Measurements from ENCODE around the gene KRI1. TPM values are rescaled to one million over a fixed set of nuclear protein-coding genes. Genes with fewer than 3 reads are reported as not detected.

KRI1 gene
- total and polyA plus RNA-seq, 4 donors, result 4.6 to 14.1 (median 7.0) TPM

- TF ChIP-seq ZBTB33 (IDR thresholded peaks at IDR 0.05), result no peak
- TF ChIP-seq JUND (IDR thresholded peaks at IDR 0.05), result no peak
- no peak for TF ChIP-seq RAD21 (IDR thresholded peaks at IDR 0.05)
- no peak for TF ChIP-seq RXRA (IDR thresholded peaks at IDR 0.05)
These were observed 40.2 kb downstream of the KRI1 start (continued) for GRCh38 chr19:10525636-10526035.

GRCh38 chr19:10523135-10523636 lies 42.6 kb downstream of the KRI1 start:
- no peak overlapping the region for H3K4me3 ChIP-seq (ENCODE audit: low read depth in 1 of 3, low read length in 3 of 3)
- H3K9ac ChIP-seq (ENCODE audit: low read depth in 1 of 2, low read length in 2 of 2), result no peak overlapping the region
- no peaks in the 10 kb centered on the region for H3K36me3 ChIP-seq (ENCODE audit: control insufficient read depth in 4 of 4, insufficient read depth in 3 of 4, low read depth in 1 of 4, low read length in 3 of 4)
- no peaks in the 10 kb centered on the region for H3K9me3 ChIP-seq (ENCODE audit: control insufficient read depth in 4 of 4, low read length in 3 of 4)
- WGBS, result 80% methylated on average over 3 of the region's 3 CpGs
- peaks cover 0 to 6% (median 1%) of the 10 kb centered on the region in 4 donors for H3K27me3 ChIP-seq (ENCODE audit: control insufficient read depth in 4 of 4, insufficient read depth in 4 of 4, low read length in 3 of 4)
- no peak overlapping the region for H3K27ac ChIP-seq (ENCODE audit: low read depth in 1 of 2, low read length in 2 of 2)
- TF ChIP-seq JUND (IDR thresholded peaks at IDR 0.05) (no peak), REST (IDR thresholded peaks at IDR 0.05) (no peak), MAX (IDR thresholded peaks at IDR 0.05) (no peak), TAF1 (conservative IDR thresholded peaks at IDR 0.05) (no peak), FOXA1 (IDR thresholded peaks at IDR 0.05) (no peak), EGR1 (IDR thresholded peaks at IDR 0.05; ENCODE audit: low read depth in 2 of 2) (no peak), RAD21 (IDR thresholded peaks at IDR 0.05) (no peak), ATF3 (IDR thresholded peaks at IDR 0.05) (no peak), RXRA (IDR thresholded peaks at IDR 0.05) (no peak), FOXA2 (IDR thresholded peaks at IDR 0.05) (no peak), SP1 (IDR thresholded peaks at IDR 0.05) (no peak), YY1 (IDR thresholded peaks at IDR 0.05) (no peak), HNF4A (conservative IDR thresholded peaks at IDR 0.05) (no peak), CTCF (IDR thresholded peaks at IDR 0.05; ENCODE audit: low read depth, low read length, missing input control) (no peak), NR2F2 (IDR thresholded peaks at IDR 0.05) (no peak), ZBTB33 (IDR thresholded peaks at IDR 0.05) (no peak), GABPA (IDR thresholded peaks at IDR 0.05 in 1 of 2, conservative IDR thresholded peaks at IDR 0.05 in 1 of 2) (no peak), HNF4G (IDR thresholded peaks at IDR 0.05) (no peak)
- H3K4me1 ChIP-seq (ENCODE audit: control insufficient read depth in 4 of 4, insufficient read depth in 4 of 4, low read length in 3 of 4), result peaks cover 0 to 7% (median 2%) of the 10 kb centered on the region in 4 donors
- no peak for DNase-seq (ENCODE audit: low spot score)
